Central memory CD8-positive, alpha-beta T cell (primary cell): ENCODE measurements around the gene ADGRB2.

Experiments
- ATAC-seq: fragments of 150-1000 bp; cut with Tn5 transposase; replicated peaks from 2 replicates; pipeline ENCODE4 v1.10.0; 2022; ENCODE audit warnings: mild to moderate bottlenecking, moderate FRiP score, moderate number of reproducible peaks; ENCODE audit not compliant: poor library complexity, severe bottlenecking; ENCODE audit errors: extremely low read depth
- DNase-seq, 2 donors: peaks; one replicate each; pipeline ENCODE4 v3.0.0; 2021; ENCODE audit warnings: low spot score in 2 of 2
- H3K27ac Mint-ChIP-seq: one replicate; pipeline ENCODE4 v1.8.0; 2022; ENCODE audit warnings: low read depth, mild to moderate bottlenecking, moderate library complexity, mixed read lengths
- H3K27me3 Mint-ChIP-seq: one replicate; pipeline ENCODE4 v1.8.0; 2022; ENCODE audit warnings: mixed read lengths
- H3K36me3 Mint-ChIP-seq: one replicate; pipeline ENCODE4 v1.8.0; 2022; ENCODE audit warnings: mild to moderate bottlenecking, moderate library complexity, mixed read lengths; ENCODE audit not compliant: insufficient read depth
- H3K4me1 Mint-ChIP-seq: one replicate; pipeline ENCODE4 v1.8.0; 2022; ENCODE audit warnings: mixed read lengths
- H3K4me3 Mint-ChIP-seq: one replicate; pipeline ENCODE4 v1.8.0; 2022; ENCODE audit warnings: mild to moderate bottlenecking, moderate library complexity, mixed read lengths
- H3K9me3 Mint-ChIP-seq: one replicate; pipeline ENCODE4 v1.8.0; 2022; ENCODE audit warnings: mixed read lengths

The ADGRB2 gene

GRCh38 chr1:31689379-31689778 is 74.8 kb downstream of the ADGRB2 start:
- Mint-ChIP-seq H3K27me3 (peaks cover 61% of the 10 kb centered on the region), H3K4me3 (no peak overlapping the region), H3K4me1 (no peaks in the 10 kb centered on the region), H3K36me3 (no peaks in the 10 kb centered on the region), H3K9me3 (no peaks in the 10 kb centered on the region), H3K27ac (peak overlapping the region; percentile 61)
- no peak for DNase-seq
- ATAC-seq: no peak

- Mint-ChIP-seq H3K9me3 (no peaks in the 10 kb centered on the region), H3K36me3 (no peaks in the 10 kb centered on the region), H3K4me1 (no peaks in the 10 kb centered on the region), H3K27me3 (peaks cover 69% of the 10 kb centered on the region), H3K4me3 (no peak overlapping the region), H3K27ac (no peak overlapping the region)
- DNase-seq: no peak
- no peak for ATAC-seq
Measured at GRCh38 chr1:31688233-31688918, 75.8 kb downstream of the ADGRB2 start.

DNA sequence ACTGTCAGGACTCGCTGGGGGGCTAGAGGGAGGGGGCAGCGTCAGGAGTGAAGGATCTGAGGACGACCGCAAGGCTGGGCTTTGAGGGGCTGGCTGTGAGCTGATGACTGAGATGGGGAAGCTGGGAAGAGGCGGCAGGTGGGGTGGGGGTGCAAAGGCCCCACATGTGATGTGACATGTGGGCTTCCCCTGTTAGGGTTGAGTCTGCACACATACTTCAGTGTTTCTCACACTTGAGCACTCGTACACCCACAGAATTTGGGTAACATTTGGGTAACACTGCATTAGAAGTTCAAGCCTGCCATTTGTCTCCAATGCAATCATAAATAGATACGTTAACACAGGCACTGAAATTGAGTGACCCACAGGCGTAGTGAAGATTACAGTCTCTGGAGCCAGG is 76.5 kb downstream of the ADGRB2 start:
- Mint-ChIP-seq H3K36me3 (no peaks in the 10 kb centered on the region), H3K4me1 (no peaks in the 10 kb centered on the region), H3K27ac (no peak overlapping the region), H3K9me3 (no peaks in the 10 kb centered on the region), H3K4me3 (no peak overlapping the region), H3K27me3 (peaks cover 69% of the 10 kb centered on the region)
- ATAC-seq: no peak
- DNase-seq: no peak

GRCh38 chr1:31685795-31686194 is 78.3 kb downstream of the ADGRB2 start:
- no peak for DNase-seq
- H3K27ac Mint-ChIP-seq: no peak overlapping the region
- no peaks in the 10 kb centered on the region for H3K4me1 Mint-ChIP-seq
- peaks cover 62% of the 10 kb centered on the region for H3K27me3 Mint-ChIP-seq
- no peaks in the 10 kb centered on the region for H3K9me3 Mint-ChIP-seq
- no peak for ATAC-seq
- H3K36me3 Mint-ChIP-seq: no peaks in the 10 kb centered on the region
- no peak overlapping the region for H3K4me3 Mint-ChIP-seq

- peaks cover 52% of the 10 kb centered on the region for H3K27me3 Mint-ChIP-seq
- no peak overlapping the region for H3K27ac Mint-ChIP-seq
- no peak overlapping the region for H3K4me3 Mint-ChIP-seq
- no peaks in the 10 kb centered on the region for H3K4me1 Mint-ChIP-seq
- no peaks in the 10 kb centered on the region for H3K36me3 Mint-ChIP-seq
- no peaks in the 10 kb centered on the region for H3K9me3 Mint-ChIP-seq
- no peak for DNase-seq
- ATAC-seq: no peak
Measured at GRCh38 chr1:31683997-31684396, 80.1 kb downstream of the ADGRB2 start.

DNA sequence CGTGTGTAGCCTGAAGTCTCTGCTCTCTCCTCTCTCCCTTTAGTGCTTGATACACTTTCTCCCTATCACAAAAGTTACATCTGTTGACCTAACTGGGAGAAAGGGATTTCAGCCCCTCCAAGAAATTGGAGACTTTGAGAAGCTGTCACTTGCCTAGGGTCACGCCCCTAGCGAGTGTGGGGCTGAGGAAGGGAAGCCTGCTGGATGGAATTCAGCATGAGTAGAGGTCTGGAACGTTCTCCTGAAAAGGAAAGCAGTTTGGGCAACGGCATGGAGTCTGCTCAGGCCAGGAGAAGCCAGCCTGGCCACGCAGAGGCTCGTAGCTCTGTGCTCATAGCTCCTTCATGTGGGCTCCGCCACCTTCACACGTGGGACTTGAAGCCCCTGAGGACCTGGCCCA is 82.7 kb downstream of the ADGRB2 start:
- H3K27ac Mint-ChIP-seq: no peak overlapping the region
- no peaks in the 10 kb centered on the region for H3K4me1 Mint-ChIP-seq
- H3K36me3 Mint-ChIP-seq: no peaks in the 10 kb centered on the region
- DNase-seq (no peak), ATAC-seq (no peak)
- H3K9me3 Mint-ChIP-seq: no peaks in the 10 kb centered on the region
- no peak overlapping the region for H3K4me3 Mint-ChIP-seq
- H3K27me3 Mint-ChIP-seq: peaks cover 38% of the 10 kb centered on the region

GRCh38 chr1:31679676-31680230 is 84.4 kb downstream of the ADGRB2 start:
- Mint-ChIP-seq H3K36me3 (peaks cover 2% of the 10 kb centered on the region), H3K27ac (no peak overlapping the region), H3K4me1 (no peaks in the 10 kb centered on the region), H3K9me3 (no peaks in the 10 kb centered on the region), H3K4me3 (no peak overlapping the region), H3K27me3 (peaks cover 34% of the 10 kb centered on the region)
- ATAC-seq: no peak
- no peak for DNase-seq

- Mint-ChIP-seq H3K4me1 (no peaks in the 10 kb centered on the region), H3K4me3 (no peak overlapping the region), H3K36me3 (peaks cover 2% of the 10 kb centered on the region), H3K27me3 (peaks cover 31% of the 10 kb centered on the region), H3K27ac (no peak overlapping the region), H3K9me3 (no peaks in the 10 kb centered on the region)
- DNase-seq (no peak), ATAC-seq (no peak)
Measured at GRCh38 chr1:31679091-31679490, 85.0 kb downstream of the ADGRB2 start.

GRCh38 chr1:31678681-31679080 is 85.5 kb downstream of the ADGRB2 start:
- Mint-ChIP-seq H3K36me3 (peaks cover 2% of the 10 kb centered on the region), H3K27me3 (peaks cover 27% of the 10 kb centered on the region), H3K27ac (no peak overlapping the region), H3K9me3 (no peaks in the 10 kb centered on the region), H3K4me1 (no peaks in the 10 kb centered on the region), H3K4me3 (no peak overlapping the region)
- DNase-seq: no peak
- no peak for ATAC-seq

DNA sequence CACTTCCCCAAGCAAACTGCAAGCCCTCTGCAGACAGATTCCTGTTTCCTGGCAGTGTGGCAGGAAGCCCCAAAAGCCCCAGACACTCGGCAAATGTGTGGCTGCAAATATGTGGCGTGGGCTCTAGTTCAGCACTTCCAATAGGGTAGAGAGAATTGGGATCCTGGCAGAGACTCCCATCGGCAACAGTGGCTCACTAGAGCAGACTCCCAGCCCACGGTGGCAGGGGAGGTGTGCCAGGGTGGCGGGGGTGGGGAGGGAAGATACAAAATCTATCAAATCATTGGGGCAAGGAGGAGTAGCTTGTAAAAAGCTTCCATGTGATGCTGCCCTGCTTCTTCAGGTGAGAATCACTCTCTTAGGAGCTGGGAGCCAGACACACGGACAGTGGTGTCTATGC is 86.2 kb downstream of the ADGRB2 start:
- peaks cover 2% of the 10 kb centered on the region for H3K36me3 Mint-ChIP-seq
- no peak for ATAC-seq

GRCh38 chr1:31677401-31677800 is 86.7 kb downstream of the ADGRB2 start:
- ATAC-seq (no peak), DNase-seq (no peak)
- Mint-ChIP-seq H3K27ac (no peak overlapping the region), H3K27me3 (peaks cover 26% of the 10 kb centered on the region), H3K9me3 (no peaks in the 10 kb centered on the region), H3K4me3 (no peak overlapping the region), H3K36me3 (peaks cover 2% of the 10 kb centered on the region), H3K4me1 (no peaks in the 10 kb centered on the region)

More for the DNA sequence above, 86.2 kb downstream of the ADGRB2 start:
- no peak overlapping the region for H3K4me3 Mint-ChIP-seq
- no peak for DNase-seq
- no peak overlapping the region for H3K27ac Mint-ChIP-seq
- no peaks in the 10 kb centered on the region for H3K9me3 Mint-ChIP-seq
- peaks cover 26% of the 10 kb centered on the region for H3K27me3 Mint-ChIP-seq
- no peaks in the 10 kb centered on the region for H3K4me1 Mint-ChIP-seq
